Umbilical cord (tissue), 2 donors: ENCODE data around the gene RSPRY1. TPM values are rescaled to one million over a fixed set of nuclear protein-coding genes. Genes with fewer than 3 reads are reported as not detected.

Experiments
- DNase-seq: peaks from one replicate; pipeline ENCODE4 v3.0.0-alpha.2; 2015; ENCODE audit warnings: low spot score
- total RNA-seq: library from RNA; depleted of rRNA; stranded (reverse); fragments of >200 nt; gene quantifications from one replicate; pipeline ENCODE4 v1.2.3, GENCODE V29; 2014; ENCODE audit warnings: low replicate concordance; ENCODE audit not compliant: insufficient read depth

The RSPRY1 gene
- total RNA-seq, 1 donor from 2014 or later = 63.8 TPM

GRCh38 chr16:57152096-57153093 is 33.7 kb upstream of the RSPRY1 start:
- no peak for DNase-seq

GRCh38 chr16:57153841-57154240 is 32.3 kb upstream of the RSPRY1 start:
- no peak for DNase-seq

- DNase-seq = no peak
These were observed 30.3 kb upstream of the RSPRY1 start for GRCh38 chr16:57155702-57156350.

- DNase-seq = no peak
These were observed 29.8 kb upstream of the RSPRY1 start for GRCh38 chr16:57156351-57156703.

GRCh38 chr16:57157533-57157932 is 28.6 kb upstream of the RSPRY1 start:
- DNase-seq = no peak

GRCh38 chr16:57159447-57159846 is 26.7 kb upstream of the RSPRY1 start:
- no peak for DNase-seq

GRCh38 chr16:57163842-57164241 is 22.3 kb upstream of the RSPRY1 start:
- DNase-seq = no peak

- no peak for DNase-seq
These were observed 20.6 kb upstream of the RSPRY1 start for GRCh38 chr16:57165483-57165882.

GRCh38 chr16:57165938-57166337 is 20.2 kb upstream of the RSPRY1 start:
- DNase-seq = no peak

GRCh38 chr16:57166451-57166850 is 19.7 kb upstream of the RSPRY1 start:
- no peak for DNase-seq

DNA sequence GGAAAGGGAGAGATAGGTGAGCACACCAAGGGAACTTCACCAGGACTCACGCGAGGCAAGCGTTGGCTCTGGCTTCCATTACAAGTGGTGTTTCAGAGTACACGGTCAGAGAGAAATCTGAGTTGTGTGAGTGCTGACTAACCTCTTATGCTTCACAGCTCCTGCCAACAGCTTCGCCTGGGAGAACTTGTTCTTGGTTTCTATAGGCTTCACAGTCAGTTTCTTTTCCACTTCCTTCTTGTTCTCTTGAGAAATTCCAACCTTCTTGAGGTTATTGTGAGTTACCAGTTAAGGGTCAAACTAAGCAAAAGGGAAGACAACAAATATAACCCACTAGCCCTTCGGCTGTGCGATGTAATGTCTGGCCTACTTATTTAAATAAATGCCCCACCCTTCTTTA is 19.2 kb upstream of the RSPRY1 start:
- peak; percentile 26 for DNase-seq

- no peak for DNase-seq
These were observed 18.6 kb upstream of the RSPRY1 start for GRCh38 chr16:57167538-57167937.

GRCh38 chr16:57167953-57168352 is 18.2 kb upstream of the RSPRY1 start:
- peak; percentile 82 for DNase-seq

- DNase-seq = peak; percentile 28
These were observed 16.8 kb upstream of the RSPRY1 start for GRCh38 chr16:57169327-57169726.

GRCh38 chr16:57172721-57173290 is 13.3 kb upstream of the RSPRY1 start:
- DNase-seq = no peak

DNA sequence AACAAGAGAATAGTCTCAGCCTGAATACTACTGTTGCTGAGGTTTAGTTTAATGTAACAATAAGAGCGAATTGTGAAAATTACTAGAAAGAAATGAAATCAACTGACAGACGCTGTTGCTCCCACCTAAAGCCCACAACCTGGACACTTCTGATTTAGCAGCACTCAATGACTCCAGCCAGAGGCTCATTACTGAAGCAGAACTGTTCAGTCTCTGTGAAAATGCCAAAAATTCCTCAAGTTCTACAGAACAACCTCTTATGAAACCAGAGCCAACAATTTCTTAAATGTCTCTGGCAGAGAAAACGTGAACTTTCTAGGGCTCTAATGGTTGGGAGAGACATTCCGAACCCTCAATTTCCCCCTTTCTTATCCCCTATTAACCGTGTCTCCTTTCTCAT is 10.2 kb upstream of the RSPRY1 start:
- peak; percentile 72 for DNase-seq

- no peak for DNase-seq
These were observed 7.9 kb upstream of the RSPRY1 start for GRCh38 chr16:57178196-57178595.

DNA sequence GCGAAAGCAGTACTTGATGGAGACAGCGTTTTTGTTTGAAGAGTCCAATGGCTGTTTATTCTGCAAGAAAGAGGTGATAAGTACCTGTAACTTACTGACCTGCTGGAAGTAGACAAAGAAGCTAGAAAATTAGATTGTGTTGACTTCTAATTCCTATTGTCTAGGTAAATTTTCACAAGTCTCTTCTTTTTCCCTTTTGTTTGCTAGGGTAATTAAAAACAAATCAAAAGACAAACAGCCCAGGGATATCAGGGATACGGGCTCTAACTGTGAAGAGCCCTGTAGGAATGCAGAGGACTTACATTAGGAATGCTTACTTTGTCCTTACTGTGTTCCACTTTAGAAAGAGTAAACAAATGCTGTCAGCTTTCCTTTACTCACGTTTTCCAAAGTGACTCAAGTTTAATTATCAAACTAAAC is 7.3 kb upstream of the RSPRY1 start:
- DNase-seq = no peak

DNA sequence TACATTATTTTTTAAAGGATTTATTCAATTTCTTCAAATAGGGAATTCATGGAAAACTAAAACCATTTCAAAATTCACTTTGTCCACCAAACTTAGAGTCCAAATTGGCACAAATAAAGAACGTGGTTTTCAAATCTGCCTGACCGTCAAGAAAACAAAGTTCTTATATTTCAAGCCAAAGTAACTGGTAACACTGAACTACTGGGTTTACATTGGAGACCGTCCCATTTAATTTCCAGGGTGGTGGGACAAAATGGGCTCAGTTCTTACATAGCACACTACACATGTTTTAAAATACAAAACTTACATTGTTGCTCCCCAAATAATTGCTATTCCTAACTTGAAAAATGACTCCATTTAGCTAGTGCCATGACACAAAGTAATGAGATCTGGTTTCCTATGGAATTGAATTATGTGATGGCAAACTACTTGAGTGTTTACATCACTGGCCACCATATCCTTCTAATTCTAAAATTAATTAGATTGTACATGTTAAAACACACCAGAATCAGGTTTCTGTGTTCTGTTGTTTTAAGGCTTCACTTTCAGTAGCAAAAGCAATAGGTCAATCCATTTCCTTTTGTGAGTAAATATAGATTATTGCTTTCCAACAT is 6.8 kb upstream of the RSPRY1 start:
- no peak for DNase-seq

DNA sequence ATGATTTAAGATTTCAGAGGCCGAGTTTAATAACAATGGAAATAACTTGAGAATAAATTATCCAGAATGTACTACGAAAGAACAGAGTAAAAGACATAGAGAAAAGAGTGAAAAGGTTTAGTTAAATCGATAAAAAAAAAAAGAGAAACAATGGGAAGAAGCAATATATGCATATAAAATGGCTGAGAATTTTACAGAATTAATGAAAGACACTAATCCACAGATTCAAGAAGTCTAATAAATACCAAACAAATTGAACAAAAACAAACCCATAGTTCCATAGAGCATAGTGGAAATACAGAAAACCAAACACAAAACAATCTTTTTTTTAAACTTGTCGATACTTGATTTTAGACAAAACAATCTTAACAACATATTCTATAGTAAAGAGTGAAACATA is 2.0 kb upstream of the RSPRY1 start:
- no peak for DNase-seq

DNA sequence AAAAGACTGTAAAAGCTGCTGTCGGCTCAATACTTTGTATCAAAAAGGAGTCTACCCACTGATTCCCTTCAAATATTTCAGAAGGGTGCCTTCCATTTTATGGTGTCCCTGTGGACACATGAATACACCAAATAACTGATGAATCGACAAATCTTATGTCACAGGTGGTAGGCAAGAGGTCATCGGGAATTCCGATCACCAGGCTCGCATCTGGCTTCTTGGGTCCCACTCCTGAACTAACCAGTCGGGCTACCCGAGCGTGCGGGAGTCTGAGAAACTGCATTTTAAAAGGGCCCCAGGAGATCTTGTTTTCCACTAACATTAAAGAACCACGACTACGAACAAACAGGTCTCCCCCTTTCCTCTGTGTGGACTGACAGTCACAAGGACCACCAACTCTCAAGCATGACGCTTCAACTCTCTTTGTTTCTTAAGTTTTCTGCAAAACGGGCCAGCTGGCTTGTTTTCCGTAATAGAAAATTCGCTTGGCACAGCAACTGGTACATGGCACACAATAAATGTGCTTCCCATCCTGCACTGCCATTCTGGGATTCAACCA is 1.2 kb upstream of the RSPRY1 start:
- no peak for DNase-seq

DNA sequence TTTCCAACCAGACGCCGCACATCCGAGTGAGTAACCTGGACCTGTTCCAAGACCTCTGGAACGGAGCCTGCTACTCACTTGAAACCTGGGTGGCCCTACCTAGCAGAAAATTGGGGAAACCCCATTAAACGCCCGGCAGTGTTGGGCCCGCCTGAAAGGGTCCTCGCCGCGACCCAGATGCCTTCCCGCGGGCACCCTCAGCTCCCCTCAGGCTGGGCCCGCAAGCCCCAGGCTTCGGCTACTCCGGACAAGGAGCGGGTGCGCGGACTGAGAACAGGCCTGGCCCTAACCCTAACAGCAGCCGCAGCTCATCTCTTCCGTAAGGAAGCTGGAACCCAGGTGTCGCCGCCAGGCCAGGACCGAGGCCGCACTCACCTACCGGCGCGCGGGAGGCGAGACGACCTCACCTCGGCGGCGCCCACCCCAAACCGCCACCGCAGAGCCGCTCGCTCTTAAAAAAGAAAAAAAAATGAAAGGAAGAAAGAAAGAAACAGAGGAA is 634 bp upstream of the RSPRY1 start:
- DNase-seq = peak; percentile 46
